Type B pancreatic cell (in vitro differentiated cells): ENCODE measurements around the gene PARN. TPM values are rescaled to one million over a fixed set of nuclear protein-coding genes. Genes with fewer than 3 reads are reported as not detected.

ENCODE experiments used
- DNase-seq: peaks from one replicate; pipeline ENCODE4 v3.0.0; 2021; ENCODE audit warnings: mixed read lengths; ENCODE audit not compliant: unreplicated experiment; ENCODE audit errors: extremely low spot score
- H3K27ac Mint-ChIP-seq: 2 replicates; pipeline ENCODE4 v1.8.0; 2021; ENCODE audit warnings: mild to moderate bottlenecking, mixed read lengths
- H3K27me3 Mint-ChIP-seq: 2 replicates; pipeline ENCODE4 v1.8.0; 2021; ENCODE audit warnings: mixed read lengths
- H3K36me3 Mint-ChIP-seq: 2 replicates; pipeline ENCODE4 v1.8.0; 2021; ENCODE audit warnings: mixed read lengths
- H3K4me1 Mint-ChIP-seq: one replicate; pipeline ENCODE4 v1.8.0; 2021; ENCODE audit warnings: mixed read lengths; ENCODE audit not compliant: unreplicated experiment
- H3K4me3 Mint-ChIP-seq: 2 replicates; pipeline ENCODE4 v1.8.0; 2021; ENCODE audit warnings: mild to moderate bottlenecking, mixed read lengths
- H3K9me3 Mint-ChIP-seq: 2 replicates; pipeline ENCODE4 v1.8.0; 2021; ENCODE audit warnings: mixed read lengths
- total RNA-seq: library from RNA; stranded (reverse); gene quantifications from 2 replicates; pipeline ENCODE4 v1.2.1, GENCODE V29; 2021; ENCODE audit warnings: low replicate concordance
- TF ChIP-seq, protein P1 (sequence below): fragments of 200-600 bp; sonication (generic); conservative IDR thresholded peaks from 2 replicates; pipeline ENCODE4 v1.5.0; 2021; ENCODE audit warnings: antibody characterized with exemption, mild to moderate bottlenecking

Gene PARN
- total RNA-seq, 1 donor from 2014 or later: 26.1 TPM

DNA sequence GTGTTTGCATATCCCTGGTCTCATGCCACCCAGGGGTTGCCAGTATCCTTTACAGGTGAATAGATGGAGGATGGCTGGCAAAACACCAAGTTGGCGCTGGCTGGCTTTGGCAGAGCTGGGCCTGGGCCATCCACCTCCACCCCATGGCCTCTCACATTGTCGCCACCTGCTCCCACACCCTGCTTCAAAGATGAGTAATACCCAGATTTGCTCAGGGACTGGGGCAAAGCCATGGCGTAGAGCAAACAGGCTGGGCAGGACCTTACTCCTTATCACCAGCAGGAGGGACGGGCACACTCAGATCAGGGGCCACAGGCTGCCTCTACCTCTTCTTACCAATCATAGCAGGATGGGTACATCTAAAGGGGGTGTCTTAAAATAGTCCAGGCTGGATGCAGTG is 39.7 kb upstream of the PARN start:
- peaks cover 3% of the 10 kb centered on the region for H3K27me3 Mint-ChIP-seq
- no peak overlapping the region for H3K27ac Mint-ChIP-seq
- DNase-seq: no peak
- H3K9me3 Mint-ChIP-seq: no peaks in the 10 kb centered on the region
- peaks cover 18% of the 10 kb centered on the region for H3K36me3 Mint-ChIP-seq
- H3K4me3 Mint-ChIP-seq: no peak overlapping the region
- TF ChIP-seq, protein P1, sequence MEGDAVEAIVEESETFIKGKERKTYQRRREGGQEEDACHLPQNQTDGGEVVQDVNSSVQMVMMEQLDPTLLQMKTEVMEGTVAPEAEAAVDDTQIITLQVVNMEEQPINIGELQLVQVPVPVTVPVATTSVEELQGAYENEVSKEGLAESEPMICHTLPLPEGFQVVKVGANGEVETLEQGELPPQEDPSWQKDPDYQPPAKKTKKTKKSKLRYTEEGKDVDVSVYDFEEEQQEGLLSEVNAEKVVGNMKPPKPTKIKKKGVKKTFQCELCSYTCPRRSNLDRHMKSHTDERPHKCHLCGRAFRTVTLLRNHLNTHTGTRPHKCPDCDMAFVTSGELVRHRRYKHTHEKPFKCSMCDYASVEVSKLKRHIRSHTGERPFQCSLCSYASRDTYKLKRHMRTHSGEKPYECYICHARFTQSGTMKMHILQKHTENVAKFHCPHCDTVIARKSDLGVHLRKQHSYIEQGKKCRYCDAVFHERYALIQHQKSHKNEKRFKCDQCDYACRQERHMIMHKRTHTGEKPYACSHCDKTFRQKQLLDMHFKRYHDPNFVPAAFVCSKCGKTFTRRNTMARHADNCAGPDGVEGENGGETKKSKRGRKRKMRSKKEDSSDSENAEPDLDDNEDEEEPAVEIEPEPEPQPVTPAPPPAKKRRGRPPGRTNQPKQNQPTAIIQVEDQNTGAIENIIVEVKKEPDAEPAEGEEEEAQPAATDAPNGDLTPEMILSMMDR: no peak
- peaks cover 4% of the 10 kb centered on the region for H3K4me1 Mint-ChIP-seq

DNA sequence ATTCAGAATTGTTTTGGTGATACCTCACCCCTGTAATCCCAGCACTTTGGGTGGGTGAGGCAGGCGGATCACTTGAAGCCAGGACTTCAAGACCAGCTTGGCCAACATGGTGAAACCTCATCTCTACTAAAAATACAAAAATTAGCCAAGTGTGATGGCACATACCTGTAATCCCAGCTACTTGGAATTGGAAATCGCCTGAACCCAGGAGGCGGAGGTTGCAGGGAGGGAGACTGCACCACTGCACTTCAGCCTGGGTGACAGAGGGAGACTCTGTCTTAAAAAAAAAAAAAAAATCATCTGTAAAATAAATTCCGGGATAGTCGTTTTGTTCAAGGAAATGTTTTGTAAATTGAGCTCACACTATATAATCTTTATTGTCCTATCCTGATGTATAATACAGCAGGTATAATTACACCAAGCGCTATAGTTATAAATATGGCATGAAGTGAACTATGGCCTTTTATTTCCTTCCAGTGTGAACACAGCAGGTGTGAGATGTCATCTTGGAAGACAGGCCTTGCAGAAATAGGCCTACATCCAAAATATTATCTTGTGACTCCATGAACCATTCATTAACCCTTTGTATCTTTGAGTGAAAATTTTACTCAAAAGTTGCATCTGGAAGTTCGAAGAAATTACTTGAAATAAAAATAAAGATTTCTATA is 38.6 kb upstream of the PARN start:
- no peak overlapping the region for H3K4me3 Mint-ChIP-seq
- no peaks in the 10 kb centered on the region for H3K27me3 Mint-ChIP-seq
- H3K36me3 Mint-ChIP-seq: peaks cover 21% of the 10 kb centered on the region
- H3K27ac Mint-ChIP-seq: no peak overlapping the region
- H3K9me3 Mint-ChIP-seq: no peaks in the 10 kb centered on the region
- DNase-seq: no peak
- H3K4me1 Mint-ChIP-seq: peaks cover 4% of the 10 kb centered on the region
- TF ChIP-seq, protein P1: no peak

DNA sequence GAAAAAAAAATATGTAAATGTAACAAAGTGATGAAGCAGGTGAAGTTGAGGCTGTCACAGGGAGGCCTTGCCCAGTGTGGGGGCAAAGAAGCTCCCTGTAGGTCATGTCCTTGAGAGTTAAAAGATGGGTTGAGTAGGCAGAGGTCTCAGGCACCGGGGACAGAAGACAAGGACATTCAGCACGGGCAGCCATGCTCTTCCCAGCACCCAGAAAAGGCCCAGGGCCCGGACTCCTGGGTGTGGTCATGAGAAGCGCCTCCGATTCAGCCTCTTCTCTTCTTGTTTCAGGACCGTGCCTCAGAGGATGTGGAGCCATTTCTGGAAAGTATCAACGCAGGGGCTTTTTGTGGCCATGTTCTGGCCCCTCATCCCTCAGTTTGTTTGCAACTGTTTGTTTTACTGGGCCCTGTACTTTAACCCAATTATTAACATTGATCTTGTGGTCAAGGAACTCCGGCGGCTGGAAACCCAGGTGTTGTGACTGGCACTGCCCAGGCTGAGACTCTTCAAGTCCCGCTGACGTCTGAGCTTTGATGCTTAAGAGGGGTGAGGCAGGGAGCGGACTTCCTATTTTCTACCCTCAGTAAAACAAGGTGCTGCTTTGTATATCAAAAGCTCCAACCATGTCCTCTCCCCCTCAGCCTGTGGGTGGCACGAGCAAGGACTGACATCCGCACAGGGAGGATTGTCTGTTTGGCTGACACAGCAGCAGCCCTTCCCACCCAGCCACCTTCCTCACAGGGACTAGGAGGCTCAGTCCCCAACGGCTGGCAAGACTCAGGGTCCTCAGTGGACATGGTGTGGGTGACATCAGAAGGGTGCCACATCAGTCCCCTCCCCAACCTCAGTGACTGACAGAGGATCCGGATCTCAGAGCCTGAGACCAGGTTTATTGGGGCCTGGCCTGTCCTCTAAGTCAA is 37.5 kb upstream of the PARN start:
- no peak overlapping the region for H3K4me3 Mint-ChIP-seq
- H3K9me3 Mint-ChIP-seq: no peaks in the 10 kb centered on the region
- peaks cover 24% of the 10 kb centered on the region for H3K36me3 Mint-ChIP-seq
- H3K27me3 Mint-ChIP-seq: no peaks in the 10 kb centered on the region
- H3K4me1 Mint-ChIP-seq: peaks cover 3% of the 10 kb centered on the region
- no peak overlapping the region for H3K27ac Mint-ChIP-seq
- TF ChIP-seq, protein P1: no peak
- DNase-seq: no peak

DNA sequence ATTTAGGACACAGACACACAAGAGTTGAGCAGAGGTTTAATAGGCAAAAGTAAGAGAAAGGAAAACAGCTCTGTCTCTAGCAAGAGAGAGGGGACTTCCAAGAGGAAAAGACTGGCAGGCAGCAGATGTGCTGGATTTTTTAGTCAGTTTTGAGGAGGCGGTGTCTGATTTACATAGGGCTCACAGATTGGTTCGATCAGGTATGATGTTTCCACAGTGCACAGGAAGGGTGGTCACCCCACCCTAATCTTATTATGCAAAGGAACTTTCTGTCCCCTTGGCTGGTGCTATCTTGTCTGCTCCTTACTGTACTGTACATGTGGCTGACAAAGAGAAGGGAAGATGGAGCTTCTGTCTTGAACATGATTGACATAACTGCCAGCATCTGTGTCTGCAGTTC is 28.0 kb upstream of the PARN start:
- Mint-ChIP-seq H3K9me3 (no peaks in the 10 kb centered on the region), H3K4me3 (no peak overlapping the region), H3K4me1 (no peaks in the 10 kb centered on the region), H3K36me3 (peaks cover 16% of the 10 kb centered on the region), H3K27ac (no peak overlapping the region), H3K27me3 (no peaks in the 10 kb centered on the region)
- TF ChIP-seq, protein P1: no peak
- DNase-seq: no peak

DNA sequence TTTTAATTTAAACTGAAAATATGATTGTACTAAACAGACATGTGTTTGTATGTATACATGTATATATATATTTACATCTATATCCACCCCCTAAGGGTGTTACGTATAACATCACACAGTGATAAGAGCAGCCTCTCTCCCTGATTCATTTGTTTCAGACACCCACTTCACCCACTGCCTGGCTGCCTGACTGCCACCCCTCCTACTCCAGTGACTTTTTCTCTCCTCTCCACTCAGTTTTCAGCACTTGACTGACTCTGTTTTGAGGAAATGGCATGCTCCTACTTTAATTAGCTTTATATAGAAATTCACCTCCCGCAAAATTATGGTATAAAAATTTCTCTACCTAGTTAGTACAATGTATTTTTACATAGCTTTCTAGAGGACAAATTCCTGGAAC is 22.7 kb upstream of the PARN start:
- H3K27me3 Mint-ChIP-seq: no peaks in the 10 kb centered on the region
- DNase-seq: no peak
- TF ChIP-seq, protein P1: no peak
- H3K27ac Mint-ChIP-seq: no peak overlapping the region
- no peak overlapping the region for H3K4me3 Mint-ChIP-seq
- no peaks in the 10 kb centered on the region for H3K4me1 Mint-ChIP-seq
- H3K9me3 Mint-ChIP-seq: no peaks in the 10 kb centered on the region
- H3K36me3 Mint-ChIP-seq: peaks cover 19% of the 10 kb centered on the region
